ENCODE data around the gene ZNF232. TPM values are rescaled to one million over a fixed set of nuclear protein-coding genes. Genes with fewer than 3 reads are reported as not detected.
"Not testable (repeated sequence)": the region's sequence is repeated elsewhere in the genome, so short reads cannot be mapped to it uniquely, and the experiment has no call there.

The ZNF232 gene
- total RNA-seq, 1 donor = 5.2 TPM

DNA sequence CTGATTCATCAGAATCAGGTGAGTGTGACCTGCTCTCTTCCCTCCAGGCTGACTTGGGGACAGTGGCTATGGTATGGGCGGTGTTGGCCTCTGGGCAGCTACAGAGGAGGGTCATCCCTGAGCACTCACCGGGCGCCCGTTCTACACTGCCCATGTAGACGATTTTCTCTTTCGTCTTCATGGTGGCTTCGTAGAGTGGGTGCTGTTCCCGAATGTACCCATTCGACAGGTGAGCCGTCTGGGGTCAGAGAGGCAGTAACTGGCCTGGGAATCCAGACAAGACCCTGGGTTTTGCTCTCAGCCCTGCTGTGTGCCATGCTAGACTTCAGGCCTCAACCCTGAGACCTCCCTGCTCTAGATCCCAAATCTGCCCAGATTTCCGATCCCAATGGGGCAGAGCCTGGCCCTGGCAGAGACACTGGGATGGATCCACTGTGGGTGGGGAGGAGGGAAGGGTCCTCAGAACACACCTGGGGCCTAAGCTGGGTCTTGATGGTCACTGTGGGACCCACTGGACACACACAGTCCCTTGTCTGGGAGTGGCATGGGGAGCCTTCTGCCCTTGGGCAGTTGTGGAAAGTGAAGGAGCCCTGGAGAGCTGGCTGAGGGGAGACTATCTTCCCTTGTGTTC is 17.3 kb upstream of the ZNF232 start:
- DNase-seq (ENCODE audit: low read depth) = no peak
- TF ChIP-seq, protein P1, sequence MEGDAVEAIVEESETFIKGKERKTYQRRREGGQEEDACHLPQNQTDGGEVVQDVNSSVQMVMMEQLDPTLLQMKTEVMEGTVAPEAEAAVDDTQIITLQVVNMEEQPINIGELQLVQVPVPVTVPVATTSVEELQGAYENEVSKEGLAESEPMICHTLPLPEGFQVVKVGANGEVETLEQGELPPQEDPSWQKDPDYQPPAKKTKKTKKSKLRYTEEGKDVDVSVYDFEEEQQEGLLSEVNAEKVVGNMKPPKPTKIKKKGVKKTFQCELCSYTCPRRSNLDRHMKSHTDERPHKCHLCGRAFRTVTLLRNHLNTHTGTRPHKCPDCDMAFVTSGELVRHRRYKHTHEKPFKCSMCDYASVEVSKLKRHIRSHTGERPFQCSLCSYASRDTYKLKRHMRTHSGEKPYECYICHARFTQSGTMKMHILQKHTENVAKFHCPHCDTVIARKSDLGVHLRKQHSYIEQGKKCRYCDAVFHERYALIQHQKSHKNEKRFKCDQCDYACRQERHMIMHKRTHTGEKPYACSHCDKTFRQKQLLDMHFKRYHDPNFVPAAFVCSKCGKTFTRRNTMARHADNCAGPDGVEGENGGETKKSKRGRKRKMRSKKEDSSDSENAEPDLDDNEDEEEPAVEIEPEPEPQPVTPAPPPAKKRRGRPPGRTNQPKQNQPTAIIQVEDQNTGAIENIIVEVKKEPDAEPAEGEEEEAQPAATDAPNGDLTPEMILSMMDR (IDR thresholded peaks at IDR 0.05; ENCODE audit: insufficient read depth, low read depth, low read length) = no peak
- no peak overlapping the region for H3K4me3 ChIP-seq (ENCODE audit: low read depth, low read length)

GRCh38 chr17:5128387-5128786 is 16.7 kb upstream of the ZNF232 start:
- not testable (repeated sequence) for DNase-seq (ENCODE audit: low read depth); H3K4me3 ChIP-seq (ENCODE audit: low read depth, low read length)

GRCh38 chr17:5127910-5128309 is 16.2 kb upstream of the ZNF232 start:
- TF ChIP-seq, protein P1 (IDR thresholded peaks at IDR 0.05; ENCODE audit: insufficient read depth, low read depth, low read length) = no peak
- H3K4me3 ChIP-seq (ENCODE audit: low read depth, low read length) = no peak overlapping the region
- no peak for DNase-seq (ENCODE audit: low read depth)

GRCh38 chr17:5126719-5127488 is 15.2 kb upstream of the ZNF232 start:
- no peak overlapping the region for H3K4me3 ChIP-seq (ENCODE audit: low read depth, low read length)
- DNase-seq (ENCODE audit: low read depth) = no peak
- TF ChIP-seq, protein P1 (IDR thresholded peaks at IDR 0.05; ENCODE audit: insufficient read depth, low read depth, low read length) = no peak

- DNase-seq (ENCODE audit: low read depth); H3K4me3 ChIP-seq (ENCODE audit: low read depth, low read length): not testable (repeated sequence)
Observed at GRCh38 chr17:5124896-5125295, 13.2 kb upstream of the ZNF232 start.

GRCh38 chr17:5124125-5124760 is 12.6 kb upstream of the ZNF232 start:
- not testable (repeated sequence) for DNase-seq (ENCODE audit: low read depth)

DNA sequence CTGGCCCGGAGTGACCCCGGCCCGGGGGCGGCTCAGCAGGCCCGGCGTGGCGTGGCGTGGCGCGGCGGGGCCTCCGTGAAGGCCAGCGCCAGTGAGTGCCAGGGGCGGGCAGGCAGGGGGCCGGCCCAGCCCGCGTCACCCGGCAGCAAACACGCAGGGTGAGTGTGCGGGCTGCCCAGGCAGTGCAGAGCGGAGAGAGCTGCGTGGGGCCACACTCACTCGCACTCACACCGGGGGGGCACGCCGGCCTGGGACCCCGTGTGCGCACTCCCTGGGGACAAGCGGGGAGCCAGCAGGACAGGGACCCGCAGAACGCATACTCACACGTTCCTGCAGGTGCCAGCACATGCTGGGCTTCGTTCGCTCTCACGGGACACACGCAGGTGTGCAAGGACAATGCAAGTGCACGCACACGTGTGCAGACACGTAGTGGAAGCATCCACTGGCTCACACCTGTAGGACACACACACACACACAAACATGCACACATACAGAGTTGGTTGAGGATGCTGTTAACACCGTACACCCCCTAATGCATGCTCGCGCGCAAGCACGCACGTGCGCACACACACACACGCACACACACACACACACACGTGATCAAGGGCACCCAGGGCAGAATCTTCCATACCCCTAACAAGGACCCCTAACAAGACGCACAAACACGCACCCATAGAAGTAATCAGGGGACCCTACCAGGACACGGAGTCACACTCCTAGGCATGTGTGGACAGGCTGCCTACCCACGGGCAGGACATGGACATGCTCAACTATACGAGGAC is 11.9 kb upstream of the ZNF232 start:
- DNase-seq (ENCODE audit: low read depth) = no peak
- TF ChIP-seq, protein P1 (IDR thresholded peaks at IDR 0.05; ENCODE audit: insufficient read depth, low read depth, low read length) = no peak
- no peak overlapping the region for H3K4me3 ChIP-seq (ENCODE audit: low read depth, low read length)

More at GRCh38 chr17:5124125-5124760, 12.6 kb upstream of the ZNF232 start:
- H3K4me3 ChIP-seq (ENCODE audit: low read depth, low read length) = not testable (repeated sequence)

Data from fibroblast of villous mesenchyme (primary cell).